Measurements from ENCODE around the gene CEACAM4.

DNA sequence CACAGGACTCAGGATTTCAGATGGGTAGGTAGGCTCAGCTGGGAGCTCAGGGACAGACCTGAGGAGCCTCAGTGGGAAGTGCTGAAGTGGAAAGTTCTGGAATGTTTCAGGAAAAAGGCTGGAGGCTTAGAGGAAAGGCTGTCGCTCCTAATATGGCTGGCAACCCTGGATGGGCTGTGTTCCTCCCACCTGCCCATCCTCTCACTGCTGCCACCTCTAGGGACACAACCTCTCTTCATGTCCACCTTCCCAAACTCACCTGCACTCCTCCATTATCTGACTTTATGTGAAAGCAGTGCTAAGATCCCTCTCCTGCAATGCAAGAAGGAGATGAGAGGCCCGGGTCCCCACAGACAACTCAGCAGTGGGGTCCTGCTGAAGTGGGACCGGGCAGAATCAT is 56.7 kb downstream of the CEACAM4 start:
- TF ChIP-seq, protein P1, sequence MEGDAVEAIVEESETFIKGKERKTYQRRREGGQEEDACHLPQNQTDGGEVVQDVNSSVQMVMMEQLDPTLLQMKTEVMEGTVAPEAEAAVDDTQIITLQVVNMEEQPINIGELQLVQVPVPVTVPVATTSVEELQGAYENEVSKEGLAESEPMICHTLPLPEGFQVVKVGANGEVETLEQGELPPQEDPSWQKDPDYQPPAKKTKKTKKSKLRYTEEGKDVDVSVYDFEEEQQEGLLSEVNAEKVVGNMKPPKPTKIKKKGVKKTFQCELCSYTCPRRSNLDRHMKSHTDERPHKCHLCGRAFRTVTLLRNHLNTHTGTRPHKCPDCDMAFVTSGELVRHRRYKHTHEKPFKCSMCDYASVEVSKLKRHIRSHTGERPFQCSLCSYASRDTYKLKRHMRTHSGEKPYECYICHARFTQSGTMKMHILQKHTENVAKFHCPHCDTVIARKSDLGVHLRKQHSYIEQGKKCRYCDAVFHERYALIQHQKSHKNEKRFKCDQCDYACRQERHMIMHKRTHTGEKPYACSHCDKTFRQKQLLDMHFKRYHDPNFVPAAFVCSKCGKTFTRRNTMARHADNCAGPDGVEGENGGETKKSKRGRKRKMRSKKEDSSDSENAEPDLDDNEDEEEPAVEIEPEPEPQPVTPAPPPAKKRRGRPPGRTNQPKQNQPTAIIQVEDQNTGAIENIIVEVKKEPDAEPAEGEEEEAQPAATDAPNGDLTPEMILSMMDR (conservative IDR thresholded peaks at IDR 0.05; ENCODE audit: low read length) = no peak
- TF ChIP-seq EZH2phosphoT487 (IDR thresholded peaks at IDR 0.05; ENCODE audit: borderline replicate concordance) = no peak
